ENCODE results near the gene EFCAB11. TPM values are rescaled to one million over a fixed set of nuclear protein-coding genes. Genes with fewer than 3 reads are reported as not detected.

Gene EFCAB11
- total and polyA plus RNA-seq, 2 donors (not counting 1 experiment from before 2014, with no cell fraction given) = 4.2 to 13.8 TPM

GRCh38 chr14:89760086-89760485, 194.4 kb downstream of the EFCAB11 start:
- Histone ChIP-seq H3K4me1 (ENCODE audit: control insufficient read depth in 2 of 2, insufficient read depth in 2 of 2, low read length in 2 of 2) (peaks cover 11 to 12% of the 10 kb centered on the region in 2 donors), H3K27me3 (replicated peaks in 1 of 4; ENCODE audit: control extremely low read depth in 1 of 4, control insufficient read depth in 3 of 4, insufficient read depth in 4 of 4, low read length in 3 of 4) (no peaks in the 10 kb centered on the region), H3K27ac (ENCODE audit: low read length in 2 of 2) (no peak overlapping the region), H3K9me3 (ENCODE audit: control extremely low read depth in 1 of 3, control insufficient read depth in 2 of 3, insufficient read depth in 1 of 3, low read length in 2 of 3) (peaks cover 0 to 8% (median 0%) of the 10 kb centered on the region in 3 donors), H3K9ac (ENCODE audit: low read length) (no peak overlapping the region), H2AFZ (ENCODE audit: insufficient read depth, low read depth, low read length, poor library complexity, severe bottlenecking) (no peak overlapping the region), H4K20me1 (ENCODE audit: control insufficient read depth, insufficient read depth, low read length, poor library complexity, severe bottlenecking) (no peaks in the 10 kb centered on the region), H3K4me2 (replicated peaks; ENCODE audit: low read depth, low read length, poor library complexity, severe bottlenecking) (no peak overlapping the region), H3K36me3 (replicated peaks in 1 of 2; ENCODE audit: control extremely low read depth in 1 of 2, control insufficient read depth in 1 of 2, extremely low read depth in 1 of 2, insufficient read depth in 2 of 2, low read length in 1 of 2) (no peaks in the 10 kb centered on the region), H3K4me3 (ENCODE audit: control extremely low read depth in 1 of 5, extremely low read depth in 1 of 5, insufficient read depth in 1 of 5, low read depth in 2 of 5, low read length in 4 of 5) (no peak overlapping the region), H3K79me2 (ENCODE audit: control insufficient read depth, insufficient read depth, low read length) (no peaks in the 10 kb centered on the region)
- ATAC-seq (ENCODE audit: low read depth) (no peak), DNase-seq (no peak)
- no peak overlapping the region for H3K4me3 Mint-ChIP-seq
- intact Hi-C loops (cut with micrococcal nuclease) = no loop called here
- H3K9me3 Mint-ChIP-seq (ENCODE audit: insufficient read depth) = peaks cover 6% of the 10 kb centered on the region
- WGBS (ENCODE audit: insufficient coverage) = 97% methylated on average over 7 of the region's 7 CpGs
- peaks cover 28% of the 10 kb centered on the region for H3K4me1 Mint-ChIP-seq
- H3K27ac Mint-ChIP-seq = no peak overlapping the region
- ChIA-PET POLR2A (interaction anchor here (0.7 kb wide), 1 partner anchor 21 kb away, joined by 3 read pairs; no protein-coding TSS in a partner anchor), CTCF (no interaction called here)
- TF ChIP-seq, protein P1, sequence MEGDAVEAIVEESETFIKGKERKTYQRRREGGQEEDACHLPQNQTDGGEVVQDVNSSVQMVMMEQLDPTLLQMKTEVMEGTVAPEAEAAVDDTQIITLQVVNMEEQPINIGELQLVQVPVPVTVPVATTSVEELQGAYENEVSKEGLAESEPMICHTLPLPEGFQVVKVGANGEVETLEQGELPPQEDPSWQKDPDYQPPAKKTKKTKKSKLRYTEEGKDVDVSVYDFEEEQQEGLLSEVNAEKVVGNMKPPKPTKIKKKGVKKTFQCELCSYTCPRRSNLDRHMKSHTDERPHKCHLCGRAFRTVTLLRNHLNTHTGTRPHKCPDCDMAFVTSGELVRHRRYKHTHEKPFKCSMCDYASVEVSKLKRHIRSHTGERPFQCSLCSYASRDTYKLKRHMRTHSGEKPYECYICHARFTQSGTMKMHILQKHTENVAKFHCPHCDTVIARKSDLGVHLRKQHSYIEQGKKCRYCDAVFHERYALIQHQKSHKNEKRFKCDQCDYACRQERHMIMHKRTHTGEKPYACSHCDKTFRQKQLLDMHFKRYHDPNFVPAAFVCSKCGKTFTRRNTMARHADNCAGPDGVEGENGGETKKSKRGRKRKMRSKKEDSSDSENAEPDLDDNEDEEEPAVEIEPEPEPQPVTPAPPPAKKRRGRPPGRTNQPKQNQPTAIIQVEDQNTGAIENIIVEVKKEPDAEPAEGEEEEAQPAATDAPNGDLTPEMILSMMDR (IDR thresholded peaks at IDR 0.05) = no peak
- no peak for TF ChIP-seq EZH2 (IDR thresholded peaks at IDR 0.05; ENCODE audit: borderline replicate concordance, insufficient read depth, low read depth, low read length, poor library complexity, severe bottlenecking)
- no peaks in the 10 kb centered on the region for H3K27me3 Mint-ChIP-seq

- DNase-seq (no peak), ATAC-seq (ENCODE audit: low read depth) (no peak)
- Histone ChIP-seq H3K9ac (ENCODE audit: low read length) (no peak overlapping the region), H3K4me1 (ENCODE audit: control insufficient read depth in 2 of 2, insufficient read depth in 2 of 2, low read length in 2 of 2) (peaks cover 10 to 11% of the 10 kb centered on the region in 2 donors), H2AFZ (ENCODE audit: insufficient read depth, low read depth, low read length, poor library complexity, severe bottlenecking) (no peak overlapping the region), H3K36me3 (replicated peaks in 1 of 2; ENCODE audit: control extremely low read depth in 1 of 2, control insufficient read depth in 1 of 2, extremely low read depth in 1 of 2, insufficient read depth in 2 of 2, low read length in 1 of 2) (no peaks in the 10 kb centered on the region), H3K27ac (ENCODE audit: low read length in 2 of 2) (no peak overlapping the region), H3K79me2 (ENCODE audit: control insufficient read depth, insufficient read depth, low read length) (no peaks in the 10 kb centered on the region), H3K4me3 (ENCODE audit: control extremely low read depth in 1 of 5, extremely low read depth in 1 of 5, insufficient read depth in 1 of 5, low read depth in 2 of 5, low read length in 4 of 5) (no peak overlapping the region), H3K9me3 (ENCODE audit: control extremely low read depth in 1 of 3, control insufficient read depth in 2 of 3, insufficient read depth in 1 of 3, low read length in 2 of 3) (peaks cover 0 to 8% (median 0%) of the 10 kb centered on the region in 3 donors), H4K20me1 (ENCODE audit: control insufficient read depth, insufficient read depth, low read length, poor library complexity, severe bottlenecking) (no peaks in the 10 kb centered on the region), H3K4me2 (replicated peaks; ENCODE audit: low read depth, low read length, poor library complexity, severe bottlenecking) (no peak overlapping the region), H3K27me3 (replicated peaks in 1 of 4; ENCODE audit: control extremely low read depth in 1 of 4, control insufficient read depth in 3 of 4, insufficient read depth in 4 of 4, low read length in 3 of 4) (no peaks in the 10 kb centered on the region)
- no peak overlapping the region for H3K27ac Mint-ChIP-seq
- no peak overlapping the region for H3K4me3 Mint-ChIP-seq
- H3K4me1 Mint-ChIP-seq = peaks cover 18% of the 10 kb centered on the region
- intact Hi-C loops (cut with micrococcal nuclease) = no loop called here
- TF ChIP-seq, protein P1 (IDR thresholded peaks at IDR 0.05) = no peak
- TF ChIP-seq EZH2 (IDR thresholded peaks at IDR 0.05; ENCODE audit: borderline replicate concordance, insufficient read depth, low read depth, low read length, poor library complexity, severe bottlenecking) = no peak
- WGBS (ENCODE audit: insufficient coverage) = no CpG with 5 or more reads among the region's 5 CpGs
- CTCF ChIA-PET = no interaction called here
- no peaks in the 10 kb centered on the region for H3K27me3 Mint-ChIP-seq
- H3K9me3 Mint-ChIP-seq (ENCODE audit: insufficient read depth) = peaks cover 6% of the 10 kb centered on the region
- POLR2A ChIA-PET = interaction anchor here (0.5 kb wide), 1 partner anchor 1190 kb away, joined by 4 read pairs; no protein-coding TSS in a partner anchor
Measured at GRCh38 chr14:89757313-89757939, 197.1 kb downstream of the EFCAB11 start.

All from B cell (primary cell).